ENCODE measurements around the gene PALM2AKAP2. TPM values are rescaled to one million over a fixed set of nuclear protein-coding genes. Genes with fewer than 3 reads are reported as not detected.

PALM2AKAP2 gene
- total and polyA plus RNA-seq, 9 of the 15 experiments (the other 6 are each of a cell fraction or from before 2014, with no cell fraction given), result not detected

DNA sequence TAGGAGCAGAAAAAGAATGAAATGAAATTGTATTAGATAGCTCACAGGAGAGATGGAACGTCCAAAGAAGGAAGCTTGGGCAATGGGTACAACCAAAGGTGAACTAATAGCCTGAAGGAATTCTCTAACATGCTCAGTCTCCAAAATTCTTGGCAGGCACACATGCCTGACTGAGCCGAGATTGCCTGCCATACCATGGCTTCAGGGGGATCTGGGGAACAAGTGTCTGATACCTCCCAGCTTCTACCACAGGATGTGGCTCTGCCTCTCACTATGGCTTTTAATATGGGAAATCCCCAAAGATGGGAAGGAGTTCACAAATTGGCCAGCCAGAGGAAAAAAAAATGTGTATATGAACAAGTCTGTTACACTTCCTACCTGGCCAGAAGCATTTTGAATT lies 3.6 kb upstream of the PALM2AKAP2 start:
- H4K20me1 ChIP-seq (replicated peaks; ENCODE audit: control insufficient read depth, insufficient read depth, low read length), result no peaks in the 10 kb centered on the region
- peaks cover 0 to 11% of the 10 kb centered on the region in 2 experiments; a peak in 3 of 5 replicates for H3K27me3 ChIP-seq (ENCODE audit: control insufficient read depth in 2 of 2, insufficient read depth in 2 of 2, low read length in 2 of 2)
- 0% methylated on average over 2 of the region's 2 CpGs for WGBS (ENCODE audit: insufficient coverage, low coverage, missing lambda C conversion rate)
- DNase-seq (ENCODE audit: extremely low read depth in 1 of 4, low spot score in 3 of 4) (no peak), FAIRE-seq (no peak), ATAC-seq (no peak)
- intact Hi-C loops (cut with micrococcal nuclease) (no loop called here), in situ Hi-C loops (cut with MboI) (no loop called here)
- no peaks in the 10 kb centered on the region for H3K36me3 ChIP-seq (ENCODE audit: control insufficient read depth, insufficient read depth, low read length)
- no peak overlapping the region for H2AFZ ChIP-seq (ENCODE audit: low read depth, low read length)
- H3K4me1 ChIP-seq (replicated peaks in 1 of 2; ENCODE audit: control insufficient read depth in 2 of 2, insufficient read depth in 2 of 2, low read length in 2 of 2), result peaks cover 0 to 6% of the 10 kb centered on the region in 2 experiments; a peak in 2 of 5 replicates
- H3K9ac ChIP-seq (ENCODE audit: insufficient read depth in 1 of 2, low read depth in 2 of 2, low read length in 2 of 2), result no peak overlapping the region
- POLR2A ChIA-PET, result no interaction called here
- no peaks in the 10 kb centered on the region for H3K9me3 ChIP-seq (replicated peaks; ENCODE audit: control insufficient read depth, insufficient read depth, low read depth, low read length)
- H3K79me2 ChIP-seq (ENCODE audit: control insufficient read depth, insufficient read depth, low read length), result no peaks in the 10 kb centered on the region
- CTCF ChIA-PET (ENCODE audit: low intra/inter-chr PET ratio), result no interaction called here
- H3K27ac ChIP-seq (ENCODE audit: extremely low read depth, low read depth, low read length), result no peak overlapping the region
- H3K9me1 ChIP-seq (ENCODE audit: control insufficient read depth, insufficient read depth, low read length), result no peaks in the 10 kb centered on the region
- no peak overlapping the region for H3K4me2 ChIP-seq (ENCODE audit: insufficient read depth, low read length)
- no TSS peak for BruUV-seq (replicated peaks)
- no peak overlapping the region for H3K4me3 ChIP-seq
- TF ChIP-seq HNRNPL (IDR thresholded peaks at IDR 0.05; ENCODE audit: low read depth, low read length) (no peak), CBX1 (IDR thresholded peaks at IDR 0.05; ENCODE audit: low read depth) (no peak), ZNF134 (CRISPR knock-in tag; conservative IDR thresholded peaks at IDR 0.05) (no peak), NFE2L1 (tag; IDR thresholded peaks at IDR 0.05; ENCODE audit: borderline replicate concordance, low read depth) (no peak), EHMT2 (IDR thresholded peaks at IDR 0.05) (no peak), SIN3A (IDR thresholded peaks at IDR 0.05; ENCODE audit: borderline replicate concordance in 2 of 2, control insufficient read depth in 1 of 2, low read depth in 2 of 2, low read length in 2 of 2) (no peak), TEAD2 (tag; IDR thresholded peaks at IDR 0.05) (no peak), BRF1 (IDR thresholded peaks at IDR 0.05; ENCODE audit: borderline replicate concordance, extremely low read depth, insufficient read length) (no peak), HSF4 (CRISPR knock-in tag; IDR thresholded peaks at IDR 0.05; ENCODE audit: borderline replicate concordance) (no peak)
- TF ChIP-seq, protein P1, sequence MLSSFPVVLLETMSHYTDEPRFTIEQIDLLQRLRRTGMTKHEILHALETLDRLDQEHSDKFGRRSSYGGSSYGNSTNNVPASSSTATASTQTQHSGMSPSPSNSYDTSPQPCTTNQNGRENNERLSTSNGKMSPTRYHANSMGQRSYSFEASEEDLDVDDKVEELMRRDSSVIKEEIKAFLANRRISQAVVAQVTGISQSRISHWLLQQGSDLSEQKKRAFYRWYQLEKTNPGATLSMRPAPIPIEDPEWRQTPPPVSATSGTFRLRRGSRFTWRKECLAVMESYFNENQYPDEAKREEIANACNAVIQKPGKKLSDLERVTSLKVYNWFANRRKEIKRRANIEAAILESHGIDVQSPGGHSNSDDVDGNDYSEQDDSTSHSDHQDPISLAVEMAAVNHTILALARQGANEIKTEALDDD (IDR thresholded peaks at IDR 0.05), result no peak
- TF ChIP-seq, protein P2, sequence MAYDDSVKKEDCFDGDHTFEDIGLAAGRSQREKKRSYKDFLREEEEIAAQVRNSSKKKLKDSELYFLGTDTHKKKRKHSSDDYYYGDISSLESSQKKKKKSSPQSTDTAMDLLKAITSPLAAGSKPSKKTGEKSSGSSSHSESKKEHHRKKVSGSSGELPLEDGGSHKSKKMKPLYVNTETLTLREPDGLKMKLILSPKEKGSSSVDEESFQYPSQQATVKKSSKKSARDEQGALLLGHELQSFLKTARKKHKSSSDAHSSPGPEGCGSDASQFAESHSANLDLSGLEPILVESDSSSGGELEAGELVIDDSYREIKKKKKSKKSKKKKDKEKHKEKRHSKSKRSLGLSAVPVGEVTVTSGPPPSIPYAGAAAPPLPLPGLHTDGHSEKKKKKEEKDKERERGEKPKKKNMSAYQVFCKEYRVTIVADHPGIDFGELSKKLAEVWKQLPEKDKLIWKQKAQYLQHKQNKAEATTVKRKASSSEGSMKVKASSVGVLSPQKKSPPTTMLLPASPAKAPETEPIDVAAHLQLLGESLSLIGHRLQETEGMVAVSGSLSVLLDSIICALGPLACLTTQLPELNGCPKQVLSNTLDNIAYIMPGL (CRISPR knock-in tag; IDR thresholded peaks at IDR 0.05), result no peak

All from K562 (cell line).